DND-41 (cell line): ENCODE results near the gene HPS5.
A peak's percentile ranks its signal among the peaks of the same experiment; 100 is the strongest.

Experiments used
- ATAC-seq: fragments of 200-7000 bp; cut with Tn5 transposase; 3 replicates; pipeline ENCODE4 v1.9.1; 2021; ENCODE audit warnings: low read depth; ENCODE audit not compliant: insufficient read depth
- DNase-seq: peaks from one replicate; pipeline ENCODE4 v3.0.0-alpha.2; 2020
- H2AFZ ChIP-seq: 2 replicates; pipeline ENCODE4 v1.6.0; 2012; ENCODE audit warnings: low read depth, low read length
- H3K27ac ChIP-seq: 2 replicates; pipeline ENCODE4 v1.5.1; 2012; ENCODE audit warnings: low read length, inconsistent platforms
- H3K27me3 ChIP-seq: fragments of 200-600 bp; sonication (generic); 2 replicates; pipeline ENCODE4 v1.6.0; 2012; ENCODE audit warnings: low read length, mild to moderate bottlenecking, inconsistent platforms; ENCODE audit not compliant: insufficient read depth, poor library complexity
- H3K36me3 ChIP-seq: 2 replicates; pipeline ENCODE4 v1.5.1; 2012; ENCODE audit warnings: low read length, inconsistent platforms; ENCODE audit not compliant: insufficient read depth
- H3K4me1 ChIP-seq: 2 replicates; pipeline ENCODE4 v1.5.1; 2012; ENCODE audit warnings: mild to moderate bottlenecking, low read length; ENCODE audit not compliant: insufficient read depth
- H3K4me2 ChIP-seq: 2 replicates; pipeline ENCODE4 v1.6.0; 2012; ENCODE audit warnings: mild to moderate bottlenecking, moderate library complexity, low read length, inconsistent platforms; ENCODE audit not compliant: insufficient read depth
- H3K4me3 ChIP-seq, 2 experiments: fragments of 200-600 bp in 1 of 2; shearing (Covaris generic) in 1 of 2; 2 replicates each; pipeline ENCODE4 v1.5.1; 2012 to 2016; ENCODE audit warnings: inconsistent platforms in 2 of 2, low read length in 2 of 2, mild to moderate bottlenecking in 2 of 2, low read depth in 1 of 2, moderate library complexity in 1 of 2
- H3K79me2 ChIP-seq: 2 replicates; pipeline ENCODE4 v1.6.0; 2012; ENCODE audit warnings: low read length, inconsistent platforms; ENCODE audit not compliant: insufficient read depth
- H3K9ac ChIP-seq: 2 replicates; pipeline ENCODE4 v1.6.0; 2012; ENCODE audit warnings: low read depth, mild to moderate bottlenecking, inconsistent platforms, low read length, moderate library complexity
- H3K9me3 ChIP-seq: 2 replicates; pipeline ENCODE4 v1.5.1; 2012; ENCODE audit warnings: low read length, moderate library complexity, mild to moderate bottlenecking, inconsistent platforms; ENCODE audit not compliant: insufficient read depth, severe bottlenecking
- H4K20me1 ChIP-seq: 2 replicates; pipeline ENCODE4 v1.6.0; 2012; ENCODE audit warnings: low read length; ENCODE audit not compliant: insufficient read depth
- EZH2 ChIP-seq: IDR thresholded peaks from 3 replicates; pipeline ENCODE4 v1.6.1; 2012; ENCODE audit warnings: borderline replicate concordance, low read depth, mild to moderate bottlenecking, moderate library complexity, low read length, inconsistent platforms; ENCODE audit not compliant: severe bottlenecking
- TF ChIP-seq, protein P1 (sequence below): IDR thresholded peaks from 2 replicates; pipeline ENCODE4 v1.5.1; 2012; ENCODE audit warnings: borderline replicate concordance, low read length, moderate library complexity, mild to moderate bottlenecking; ENCODE audit not compliant: poor library complexity, severe bottlenecking; ENCODE audit errors: extremely low read depth

Gene HPS5, protein sequence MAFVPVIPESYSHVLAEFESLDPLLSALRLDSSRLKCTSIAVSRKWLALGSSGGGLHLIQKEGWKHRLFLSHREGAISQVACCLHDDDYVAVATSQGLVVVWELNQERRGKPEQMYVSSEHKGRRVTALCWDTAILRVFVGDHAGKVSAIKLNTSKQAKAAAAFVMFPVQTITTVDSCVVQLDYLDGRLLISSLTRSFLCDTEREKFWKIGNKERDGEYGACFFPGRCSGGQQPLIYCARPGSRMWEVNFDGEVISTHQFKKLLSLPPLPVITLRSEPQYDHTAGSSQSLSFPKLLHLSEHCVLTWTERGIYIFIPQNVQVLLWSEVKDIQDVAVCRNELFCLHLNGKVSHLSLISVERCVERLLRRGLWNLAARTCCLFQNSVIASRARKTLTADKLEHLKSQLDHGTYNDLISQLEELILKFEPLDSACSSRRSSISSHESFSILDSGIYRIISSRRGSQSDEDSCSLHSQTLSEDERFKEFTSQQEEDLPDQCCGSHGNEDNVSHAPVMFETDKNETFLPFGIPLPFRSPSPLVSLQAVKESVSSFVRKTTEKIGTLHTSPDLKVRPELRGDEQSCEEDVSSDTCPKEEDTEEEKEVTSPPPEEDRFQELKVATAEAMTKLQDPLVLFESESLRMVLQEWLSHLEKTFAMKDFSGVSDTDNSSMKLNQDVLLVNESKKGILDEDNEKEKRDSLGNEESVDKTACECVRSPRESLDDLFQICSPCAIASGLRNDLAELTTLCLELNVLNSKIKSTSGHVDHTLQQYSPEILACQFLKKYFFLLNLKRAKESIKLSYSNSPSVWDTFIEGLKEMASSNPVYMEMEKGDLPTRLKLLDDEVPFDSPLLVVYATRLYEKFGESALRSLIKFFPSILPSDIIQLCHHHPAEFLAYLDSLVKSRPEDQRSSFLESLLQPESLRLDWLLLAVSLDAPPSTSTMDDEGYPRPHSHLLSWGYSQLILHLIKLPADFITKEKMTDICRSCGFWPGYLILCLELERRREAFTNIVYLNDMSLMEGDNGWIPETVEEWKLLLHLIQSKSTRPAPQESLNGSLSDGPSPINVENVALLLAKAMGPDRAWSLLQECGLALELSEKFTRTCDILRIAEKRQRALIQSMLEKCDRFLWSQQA

DNA sequence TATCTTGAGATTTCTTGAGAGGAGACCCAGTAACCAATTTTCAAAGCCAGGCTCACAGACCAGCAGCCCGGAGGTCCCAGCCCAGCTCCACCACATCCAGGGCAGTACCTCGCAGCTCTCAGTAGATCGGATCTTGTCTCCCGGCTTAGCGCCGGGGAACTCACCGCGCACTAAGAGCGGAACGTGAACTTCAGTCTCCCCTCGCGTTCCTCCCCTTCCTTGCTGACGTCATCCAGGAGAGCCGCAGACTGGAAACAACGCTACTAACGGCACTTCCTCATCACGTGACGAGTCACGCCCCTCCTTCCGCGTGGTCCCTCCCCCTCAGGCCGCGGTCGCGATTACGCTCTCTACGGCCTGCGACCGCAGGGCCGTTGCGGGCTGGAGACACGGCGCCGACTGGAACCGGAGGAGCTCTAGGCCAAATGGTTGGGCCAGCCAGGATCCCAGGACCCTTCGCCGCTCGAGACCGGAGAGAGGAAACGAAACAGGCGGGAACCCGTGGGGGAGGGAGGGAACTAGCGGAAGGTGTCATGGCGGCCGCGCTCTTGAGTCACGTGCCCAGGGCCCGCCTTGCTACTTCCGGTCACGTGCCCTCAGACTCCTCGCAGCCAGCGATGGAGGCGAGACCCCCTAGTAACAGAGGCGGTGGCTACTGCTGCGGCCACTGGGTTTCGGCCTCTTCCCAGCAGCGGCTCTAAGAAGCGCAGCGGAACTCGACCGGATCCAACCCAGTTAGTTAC is at the start of gene HPS5, which contains the start of gene GTF2H1:
HPS5 (minus strand) TSS at position 172 of the 743 bp plus-strand sequence. CDS start 4,282 bp downstream, outside the sequence.
GTF2H1 (plus strand) TSS at position 599 of the 743 bp plus-strand sequence. CDS start 10,508 bp downstream, outside the sequence.
- Histone ChIP-seq H3K27me3 (no peaks in the 10 kb centered on the region), H3K27ac (peak within 1 kb of the TSS; percentile 96), H3K4me2 (peak within 1 kb of the TSS; percentile 95), H3K79me2 (peaks cover 95% of the 10 kb centered on the region), H3K4me3 (peak within 1 kb of the TSS; percentile 57 to 68), H3K36me3 (peaks cover 25% of the 10 kb centered on the region), H2AFZ (peak within 1 kb of the TSS; percentile 81), H3K9ac (peak within 1 kb of the TSS; percentile 66), H3K9me3 (no peaks in the 10 kb centered on the region), H3K4me1 (peaks cover 59% of the 10 kb centered on the region), H4K20me1 (peaks cover 10% of the 10 kb centered on the region; the same call in 1 of the 2 replicates)
- DNase-seq = peak; percentile 96
- ATAC-seq = peak; percentile 89
- no peak for TF ChIP-seq EZH2
- TF ChIP-seq, protein P1, sequence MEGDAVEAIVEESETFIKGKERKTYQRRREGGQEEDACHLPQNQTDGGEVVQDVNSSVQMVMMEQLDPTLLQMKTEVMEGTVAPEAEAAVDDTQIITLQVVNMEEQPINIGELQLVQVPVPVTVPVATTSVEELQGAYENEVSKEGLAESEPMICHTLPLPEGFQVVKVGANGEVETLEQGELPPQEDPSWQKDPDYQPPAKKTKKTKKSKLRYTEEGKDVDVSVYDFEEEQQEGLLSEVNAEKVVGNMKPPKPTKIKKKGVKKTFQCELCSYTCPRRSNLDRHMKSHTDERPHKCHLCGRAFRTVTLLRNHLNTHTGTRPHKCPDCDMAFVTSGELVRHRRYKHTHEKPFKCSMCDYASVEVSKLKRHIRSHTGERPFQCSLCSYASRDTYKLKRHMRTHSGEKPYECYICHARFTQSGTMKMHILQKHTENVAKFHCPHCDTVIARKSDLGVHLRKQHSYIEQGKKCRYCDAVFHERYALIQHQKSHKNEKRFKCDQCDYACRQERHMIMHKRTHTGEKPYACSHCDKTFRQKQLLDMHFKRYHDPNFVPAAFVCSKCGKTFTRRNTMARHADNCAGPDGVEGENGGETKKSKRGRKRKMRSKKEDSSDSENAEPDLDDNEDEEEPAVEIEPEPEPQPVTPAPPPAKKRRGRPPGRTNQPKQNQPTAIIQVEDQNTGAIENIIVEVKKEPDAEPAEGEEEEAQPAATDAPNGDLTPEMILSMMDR = no peak

DNA sequence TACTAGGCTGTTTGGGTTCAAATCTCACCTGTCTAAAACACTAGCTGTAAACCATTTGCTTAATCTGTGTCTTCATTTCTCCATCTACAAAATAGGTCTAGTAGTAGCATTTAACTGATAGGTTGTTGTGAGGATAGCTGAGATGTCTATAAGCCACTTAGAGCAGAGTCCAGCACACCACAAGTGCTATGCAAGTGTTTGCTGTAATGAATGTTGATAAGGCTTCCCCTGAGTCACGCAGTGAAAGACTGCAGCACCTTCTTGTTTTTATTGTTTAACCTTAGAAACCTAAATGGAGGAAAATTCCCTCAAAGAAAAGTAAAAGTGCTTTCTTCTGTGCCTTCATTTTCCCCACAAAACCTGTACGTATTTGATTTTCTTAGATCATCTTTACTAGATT is 49.3 kb upstream of the HPS5 start:
- Histone ChIP-seq H3K4me2 (no peak overlapping the region), H3K9ac (no peak overlapping the region), H3K9me3 (no peaks in the 10 kb centered on the region), H3K36me3 (peaks cover 15% of the 10 kb centered on the region; the same call in 1 of the 2 replicates), H4K20me1 (no peaks in the 10 kb centered on the region), H3K4me3 (no peak overlapping the region), H2AFZ (no peak overlapping the region), H3K27ac (no peak overlapping the region), H3K4me1 (no peaks in the 10 kb centered on the region), H3K79me2 (no peaks in the 10 kb centered on the region), H3K27me3 (no peaks in the 10 kb centered on the region)
- DNase-seq = no peak
- TF ChIP-seq EZH2 = no peak
- TF ChIP-seq, protein P1 = no peak
- no peak for ATAC-seq

DNA sequence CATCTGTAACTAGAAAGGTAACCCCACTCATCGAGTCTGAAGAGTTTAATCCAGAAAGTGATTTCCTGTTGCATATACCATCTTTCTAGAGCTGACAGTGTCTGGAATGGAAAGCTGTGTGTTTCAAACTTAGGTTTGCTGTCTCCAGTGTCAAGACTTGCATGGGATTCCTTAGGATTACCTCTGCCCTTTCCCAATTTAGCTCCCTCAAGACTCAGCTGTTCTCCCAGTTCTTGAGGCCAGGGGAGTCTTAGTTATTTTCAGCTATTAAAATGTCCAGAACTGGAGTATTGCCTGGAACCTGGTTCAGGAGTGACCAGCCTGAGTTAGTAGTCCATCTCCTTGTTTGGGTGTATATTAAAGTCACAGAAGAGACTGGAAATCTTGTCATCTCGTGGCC is 47.5 kb upstream of the HPS5 start:
- Histone ChIP-seq H3K4me1 (no peaks in the 10 kb centered on the region), H3K36me3 (peaks cover 33% of the 10 kb centered on the region), H3K27ac (no peak overlapping the region), H3K79me2 (no peaks in the 10 kb centered on the region), H3K9me3 (no peaks in the 10 kb centered on the region), H3K4me3 (no peak overlapping the region), H4K20me1 (no peaks in the 10 kb centered on the region), H3K27me3 (no peaks in the 10 kb centered on the region), H2AFZ (no peak overlapping the region), H3K9ac (no peak overlapping the region), H3K4me2 (no peak overlapping the region)
- TF ChIP-seq, protein P1 = no peak
- TF ChIP-seq EZH2 = no peak
- DNase-seq (no peak), ATAC-seq (no peak)
